ENCODE measurements around the gene CNTNAP2. TPM values are rescaled to one million over a fixed set of nuclear protein-coding genes. Genes with fewer than 3 reads are reported as not detected.

The CNTNAP2 gene
- total and polyA plus RNA-seq, 8 donors: 0.94 to 42.5 (median 38.6) TPM

- DNase-seq: no peak
Observed at GRCh38 chr7:147516391-147516790, 1399.8 kb downstream of the CNTNAP2 start.

GRCh38 chr7:147519062-147519461 lies 1402.5 kb downstream of the CNTNAP2 start:
- no peak for TF ChIP-seq CTCF (IDR thresholded peaks at IDR 0.05)
- intact Hi-C loops (cut with DNase I): no loop called here

More at GRCh38 chr7:147516391-147516790, 1399.8 kb downstream of the CNTNAP2 start:
- Histone ChIP-seq H3K27me3 (no peaks in the 10 kb centered on the region), H3K36me3 (no peaks in the 10 kb centered on the region), H3K27ac (no peak overlapping the region), H3K9me3 (peaks cover 0 to 6% of the 10 kb centered on the region in 2 donors), H3K4me3 (no peak overlapping the region), H3K4me1 (no peaks in the 10 kb centered on the region)
- intact Hi-C loops (cut with DNase I): no loop called here
- TF ChIP-seq CTCF (IDR thresholded peaks at IDR 0.05): no peak
- no peak for ATAC-seq

GRCh38 chr7:147523056-147523455 lies 1406.5 kb downstream of the CNTNAP2 start:
- H3K9me3 ChIP-seq: peaks cover 0 to 4% of the 10 kb centered on the region in 2 donors
- no peaks in the 10 kb centered on the region for H3K27me3 ChIP-seq
- no peak overlapping the region for H3K27ac ChIP-seq
- no peak for TF ChIP-seq CTCF (IDR thresholded peaks at IDR 0.05)
- no peak overlapping the region for H3K4me3 ChIP-seq
- intact Hi-C loops (cut with DNase I): no loop called here
- no peak for ATAC-seq
- H3K4me1 ChIP-seq: no peaks in the 10 kb centered on the region
- no peaks in the 10 kb centered on the region for H3K36me3 ChIP-seq
- DNase-seq: no peak

More at GRCh38 chr7:147519062-147519461, 1402.5 kb downstream of the CNTNAP2 start:
- Histone ChIP-seq H3K27ac (no peak overlapping the region), H3K27me3 (no peaks in the 10 kb centered on the region), H3K4me1 (no peaks in the 10 kb centered on the region), H3K9me3 (peaks cover 0 to 6% of the 10 kb centered on the region in 2 donors), H3K36me3 (no peaks in the 10 kb centered on the region), H3K4me3 (no peak overlapping the region)
- DNase-seq (no peak), ATAC-seq (no peak)

- Histone ChIP-seq H3K4me3 (no peak overlapping the region), H3K27me3 (no peaks in the 10 kb centered on the region), H3K27ac (no peak overlapping the region), H3K4me1 (no peaks in the 10 kb centered on the region), H3K36me3 (no peaks in the 10 kb centered on the region), H3K9me3 (no peaks in the 10 kb centered on the region)
- intact Hi-C loops (cut with DNase I): no loop called here
- DNase-seq (no peak), ATAC-seq (no peak)
- TF ChIP-seq CTCF (IDR thresholded peaks at IDR 0.05): no peak
Observed at GRCh38 chr7:147524726-147525250, 1408.2 kb downstream of the CNTNAP2 start.

- ATAC-seq (no peak), DNase-seq (no peak)
- Histone ChIP-seq H3K27me3 (no peaks in the 10 kb centered on the region), H3K4me3 (no peak overlapping the region), H3K36me3 (no peaks in the 10 kb centered on the region), H3K4me1 (no peaks in the 10 kb centered on the region), H3K9me3 (no peaks in the 10 kb centered on the region), H3K27ac (no peak overlapping the region)
- intact Hi-C loops (cut with DNase I): no loop called here
- TF ChIP-seq CTCF (IDR thresholded peaks at IDR 0.05): no peak
Observed at GRCh38 chr7:147525325-147525724, 1408.7 kb downstream of the CNTNAP2 start.

All from left lung (tissue), 10 donors.